H1 (cell line): ENCODE data around the gene ARL5C.

Experiments
- CBX5 ChIP-seq: fragments of 300-800, 300-1000 bp; sonication (generic); IDR thresholded peaks from 2 replicates; pipeline ENCODE4 v1.7.1; 2016; ENCODE audit warnings: antibody characterized with exemption, low read length, low read depth
- CREB1 ChIP-seq: IDR thresholded peaks from 2 replicates; pipeline ENCODE4 v1.6.1; 2012; ENCODE audit warnings: inconsistent platforms
- CTCF ChIP-seq, 3 experiments: IDR thresholded peaks; 1 replicate in 2 of 3; 2 replicates in 1 of 3; pipeline versions ENCODE4 v1.5.1 to v1.6.1; 2011; ENCODE audit warnings: low read length in 3 of 3, mild to moderate bottlenecking in 3 of 3, inconsistent platforms in 2 of 3, low read depth in 1 of 3, moderate library complexity in 1 of 3; ENCODE audit not compliant: insufficient read depth in 1 of 3; ENCODE audit errors: control extremely low read depth in 1 of 3
- FOSL1 ChIP-seq: IDR thresholded peaks from 2 replicates; pipeline ENCODE4 v1.6.1; 2011; ENCODE audit warnings: mild to moderate bottlenecking, low read depth, low read length, moderate library complexity; ENCODE audit not compliant: insufficient read depth
- JUN ChIP-seq: IDR thresholded peaks from 2 replicates; pipeline ENCODE4 v1.6.1; 2011; ENCODE audit warnings: low read depth, mild to moderate bottlenecking, improper control_type of control experiment, low read length
- POLR2A ChIP-seq, 2 experiments: IDR thresholded peaks; 1 replicate in 1 of 2; 2 replicates in 1 of 2; pipeline ENCODE4 v1.6.1; 2011; ENCODE audit warnings: low read depth in 2 of 2, low read length in 2 of 2, mild to moderate bottlenecking in 2 of 2; ENCODE audit errors: control extremely low read depth in 1 of 2
- POLR2AphosphoS5 ChIP-seq: IDR thresholded peaks from 2 replicates; pipeline ENCODE4 v1.6.1; 2011; ENCODE audit warnings: low read depth, low read length
- TF ChIP-seq, protein P1 (sequence below): IDR thresholded peaks from 2 replicates; pipeline ENCODE4 v1.6.1; 2012; ENCODE audit warnings: inconsistent platforms

DNA sequence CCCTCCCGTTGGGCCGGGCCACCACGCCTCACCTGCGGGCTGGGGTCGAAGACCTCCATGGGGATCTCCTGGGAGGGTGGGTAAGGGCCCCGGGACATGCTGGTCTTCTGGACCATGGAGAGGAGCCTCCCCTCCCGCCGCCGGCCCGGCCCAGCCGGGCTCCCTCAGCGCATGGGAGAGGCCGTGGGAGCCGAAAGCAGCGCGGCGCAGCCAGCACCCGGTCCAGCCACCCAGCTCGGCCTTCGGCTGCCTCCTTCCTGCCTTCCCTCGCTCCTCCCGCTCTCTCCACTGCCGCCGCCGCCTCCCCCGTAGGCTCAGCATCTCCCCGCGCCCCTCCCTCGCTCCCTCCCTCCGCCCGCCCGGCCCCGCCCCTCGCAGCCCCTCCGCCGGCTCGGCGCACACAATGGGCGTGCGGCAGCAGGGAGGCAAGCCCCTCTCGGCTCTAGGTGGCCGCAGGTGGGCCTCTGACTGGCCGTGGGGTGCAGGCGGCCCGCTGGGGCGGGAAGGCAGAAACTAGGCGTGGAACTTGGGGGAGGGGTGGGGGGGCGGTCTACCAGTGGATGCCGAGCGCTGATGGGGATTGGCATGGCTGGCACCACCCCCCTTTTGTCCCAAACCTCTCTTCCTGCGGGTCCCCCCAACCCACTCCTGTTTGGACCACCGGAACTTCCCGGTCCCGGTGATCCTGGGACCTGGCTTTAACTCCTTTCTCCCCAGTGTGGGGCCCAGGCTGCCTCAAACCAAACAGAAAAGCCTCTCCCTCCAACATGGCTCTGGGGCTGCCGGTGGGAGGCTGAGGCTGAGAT, 31.6 kb upstream of the ARL5C start, which contains the start of gene CACNB1:
- TF ChIP-seq POLR2AphosphoS5 (no peak), CTCF (IDR thresholded peaks at IDR 0.05; ENCODE audit: control extremely low read depth in 1 of 3, insufficient read depth in 1 of 3, low read depth in 1 of 3, low read length in 3 of 3) (no peak), POLR2A (IDR thresholded peaks at IDR 0.05; ENCODE audit: control extremely low read depth in 1 of 2, low read depth in 2 of 2, low read length in 2 of 2) (peak in 1 of 2 experiments; percentile 38; a peak in 1 of 3 replicates), CBX5 (no peak), JUN (no peak), CREB1 (peak; percentile 82), FOSL1 (no peak)
- TF ChIP-seq, protein P1, sequence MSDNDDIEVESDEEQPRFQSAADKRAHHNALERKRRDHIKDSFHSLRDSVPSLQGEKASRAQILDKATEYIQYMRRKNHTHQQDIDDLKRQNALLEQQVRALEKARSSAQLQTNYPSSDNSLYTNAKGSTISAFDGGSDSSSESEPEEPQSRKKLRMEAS: peak; percentile 60
